ENCODE results near the gene CSN2. TPM values are rescaled to one million over a fixed set of nuclear protein-coding genes. Genes with fewer than 3 reads are reported as not detected.

Gene CSN2
- total RNA-seq, 1 experiment from 2014 or later, result not detected

Other genes with a start within 250 kb of the CSN2 start
- not detected in 2 replicates for gene SULT1B1, start 205.1 kb downstream of the CSN2 start, total RNA-seq (2014; rRNA removed; shearing (Covaris generic))
- not detected in 2 replicates for gene SULT1E1, start 105.6 kb downstream of the CSN2 start, total RNA-seq (2014; rRNA removed; shearing (Covaris generic))
- not detected in 2 replicates for gene CSN1S1, start 34.7 kb downstream of the CSN2 start, total RNA-seq (2014; rRNA removed; shearing (Covaris generic))
- not detected in 2 replicates for gene STATH, start 30.2 kb upstream of the CSN2 start, total RNA-seq (2014; rRNA removed; shearing (Covaris generic))
- gene HTN3, start 62.7 kb upstream of the CSN2 start, total RNA-seq (2014; rRNA removed; shearing (Covaris generic)), result not detected in 2 replicates
- gene HTN1, start 84.7 kb upstream of the CSN2 start, total RNA-seq (2014; rRNA removed; shearing (Covaris generic)), result not detected in 2 replicates
- not detected in 2 replicates for gene PRR27, start 188.5 kb upstream of the CSN2 start, total RNA-seq (2014; rRNA removed; shearing (Covaris generic))
- not detected in 2 replicates for gene ODAM, start 230.0 kb upstream of the CSN2 start, total RNA-seq (2014; rRNA removed; shearing (Covaris generic))